Activated naive CD8-positive, alpha-beta T cell (primary cell): Measurements from ENCODE around the gene CPED1.

ENCODE experiments used
- H3K27ac Mint-ChIP-seq: one replicate; pipeline ENCODE4 v1.8.0; 2021; ENCODE audit warnings: mixed read lengths
- H3K27me3 Mint-ChIP-seq: one replicate; pipeline ENCODE4 v1.8.0; 2021; ENCODE audit warnings: mixed read lengths
- H3K36me3 Mint-ChIP-seq: one replicate; pipeline ENCODE4 v1.8.0; 2021; ENCODE audit warnings: mixed read lengths
- H3K4me1 Mint-ChIP-seq: one replicate; pipeline ENCODE4 v1.8.0; 2021; ENCODE audit warnings: low read depth, mixed read lengths
- H3K4me3 Mint-ChIP-seq: one replicate; pipeline ENCODE4 v1.8.0; 2021; ENCODE audit warnings: mild to moderate bottlenecking, mixed read lengths
- H3K9me3 Mint-ChIP-seq: one replicate; pipeline ENCODE4 v1.8.0; 2021; ENCODE audit warnings: low read depth, mixed read lengths

CPED1 gene

GRCh38 chr7:121344093-121344492 lies 355.6 kb downstream of the CPED1 start:
- Mint-ChIP-seq H3K4me3 (no peak overlapping the region), H3K27ac (no peak overlapping the region), H3K4me1 (no peaks in the 10 kb centered on the region), H3K9me3 (no peaks in the 10 kb centered on the region), H3K36me3 (peaks cover 11% of the 10 kb centered on the region), H3K27me3 (no peaks in the 10 kb centered on the region)

GRCh38 chr7:121344497-121344896 lies 356.0 kb downstream of the CPED1 start:
- Mint-ChIP-seq H3K27ac (no peak overlapping the region), H3K9me3 (no peaks in the 10 kb centered on the region), H3K4me1 (no peaks in the 10 kb centered on the region), H3K36me3 (peaks cover 11% of the 10 kb centered on the region), H3K4me3 (no peak overlapping the region), H3K27me3 (no peaks in the 10 kb centered on the region)
